KOPT-K1 (cell line): Measurements from ENCODE around the gene SEC14L1.

Experiments used
- H3K27ac ChIP-seq: fragments of 200-600 bp; sonication (generic); 2 replicates; pipeline ENCODE4 v1.5.1; 2016; ENCODE audit warnings: antibody characterized with exemption, mild to moderate bottlenecking, low read depth, low read length; ENCODE audit not compliant: poor library complexity, severe bottlenecking
- H3K36me3 ChIP-seq: fragments of 200-600 bp; sonication (generic); 2 replicates; pipeline ENCODE4 v1.5.1; 2017; ENCODE audit warnings: antibody characterized with exemption, mild to moderate bottlenecking, low read length, moderate library complexity; ENCODE audit not compliant: insufficient read depth
- H3K9me3 ChIP-seq: fragments of 200-600 bp; sonication (generic); 2 replicates; pipeline ENCODE4 v1.5.1; 2017; ENCODE audit warnings: antibody characterized with exemption, low read length, mild to moderate bottlenecking; ENCODE audit not compliant: insufficient read depth, poor library complexity, severe bottlenecking

Gene SEC14L1

DNA sequence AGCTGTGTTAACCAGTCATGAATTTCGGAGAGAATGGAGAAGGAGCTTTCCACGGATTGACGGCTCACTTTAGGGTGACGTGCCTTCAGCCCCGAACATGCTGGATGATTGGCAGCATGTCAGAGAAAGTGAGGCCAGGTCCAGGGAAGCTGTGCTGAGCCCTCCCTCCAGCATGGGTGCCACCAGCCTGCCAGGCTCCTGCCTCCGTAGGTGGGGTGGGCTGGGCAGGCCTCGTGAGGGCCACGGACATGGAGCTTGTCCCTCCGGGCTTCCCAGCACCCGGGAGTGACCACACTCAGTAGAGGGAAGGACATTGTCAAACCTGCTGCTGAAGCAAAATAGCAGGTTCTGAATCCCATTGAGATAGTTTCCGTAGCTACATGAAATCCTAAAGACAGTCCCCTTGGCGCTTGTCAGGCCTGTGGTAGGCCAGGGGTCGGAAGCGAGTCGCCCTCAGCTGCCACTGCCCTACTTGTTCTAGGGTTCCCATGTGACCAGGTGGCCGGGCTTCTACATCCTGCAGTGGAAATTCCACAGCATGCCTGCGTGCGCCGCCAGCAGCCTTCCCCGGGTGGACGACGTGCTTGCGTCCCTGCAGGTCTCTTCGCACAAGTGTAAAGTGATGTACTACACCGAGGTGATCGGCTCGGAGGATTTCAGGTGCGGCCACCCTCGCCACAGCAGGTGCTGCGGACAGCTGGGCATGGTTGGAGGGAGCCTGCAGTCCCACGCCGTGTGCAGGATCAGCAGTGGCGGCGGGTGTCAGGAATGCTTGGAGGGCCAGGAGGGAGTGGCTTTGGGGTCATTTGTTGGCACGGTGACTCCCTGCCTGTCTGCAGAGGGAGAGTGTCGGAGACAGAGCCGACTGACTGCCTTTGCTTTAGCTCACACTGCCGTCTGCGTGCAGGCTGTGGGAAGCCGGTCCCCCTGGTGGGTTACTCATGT lies 72.3 kb downstream of the SEC14L1 start:
- no peak overlapping the region for H3K27ac ChIP-seq
- H3K9me3 ChIP-seq, result no peaks in the 10 kb centered on the region
- H3K36me3 ChIP-seq, result peaks cover 93% of the 10 kb centered on the region

DNA sequence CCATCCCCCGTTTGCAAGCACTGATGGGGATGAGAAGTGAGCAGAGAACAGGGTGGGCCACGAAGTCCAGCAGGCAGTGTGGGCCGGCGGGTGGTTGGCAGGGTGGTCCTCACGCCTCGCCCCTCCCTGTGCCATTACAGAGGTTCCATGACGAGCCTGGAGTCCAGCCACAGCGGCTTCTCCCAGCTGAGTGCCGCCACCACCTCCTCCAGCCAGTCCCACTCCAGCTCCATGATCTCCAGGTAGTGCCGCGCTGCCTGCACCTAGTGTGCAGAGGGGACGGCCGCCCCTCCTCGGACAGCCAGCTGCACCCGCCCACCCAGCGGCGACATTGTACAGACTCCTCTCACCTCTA lies 73.0 kb downstream of the SEC14L1 start:
- no peaks in the 10 kb centered on the region for H3K9me3 ChIP-seq
- H3K36me3 ChIP-seq, result peaks cover 91% of the 10 kb centered on the region
- no peak overlapping the region for H3K27ac ChIP-seq

DNA sequence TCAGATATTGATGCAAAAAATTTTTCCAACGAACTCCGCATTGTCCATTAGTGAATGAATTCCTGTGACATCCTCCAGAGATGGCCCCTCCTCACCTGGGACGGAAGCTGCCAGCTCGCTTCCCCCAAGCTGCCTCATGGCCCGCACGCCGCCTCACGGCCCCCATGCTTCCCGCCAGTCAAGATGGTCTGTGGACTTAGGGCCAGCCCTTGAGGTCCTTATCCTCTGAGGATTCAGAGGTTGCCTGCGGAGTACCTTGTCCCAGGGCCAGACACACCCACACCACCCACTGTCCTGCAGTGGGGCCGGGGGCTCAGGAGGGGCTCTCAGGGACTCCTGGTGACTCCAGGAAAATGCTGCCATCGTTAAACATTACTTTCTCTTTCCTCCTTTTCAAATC lies 73.6 kb downstream of the SEC14L1 start:
- no peak overlapping the region for H3K27ac ChIP-seq
- H3K9me3 ChIP-seq, result no peaks in the 10 kb centered on the region
- peaks cover 88% of the 10 kb centered on the region for H3K36me3 ChIP-seq

DNA sequence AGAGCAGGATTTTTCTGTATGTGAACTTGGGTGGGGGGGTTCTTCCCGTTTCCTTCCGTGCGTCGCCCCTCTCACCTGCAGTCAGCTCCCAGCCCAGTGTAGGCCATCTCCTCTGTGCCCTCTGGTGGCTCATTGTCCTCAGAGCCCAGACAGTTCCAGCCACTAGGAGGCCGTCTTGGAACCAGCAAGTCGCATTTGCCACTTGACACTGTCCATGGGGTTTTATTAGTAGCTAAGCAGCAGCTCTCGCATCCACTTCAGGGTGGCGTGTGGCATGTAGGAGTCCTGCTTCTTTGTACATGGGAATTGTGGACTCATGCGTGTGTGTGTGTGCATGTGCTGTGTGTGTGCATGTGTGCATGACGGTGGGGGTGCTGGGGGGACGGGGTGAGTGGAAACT lies 74.0 kb downstream of the SEC14L1 start:
- Histone ChIP-seq H3K36me3 (peaks cover 84% of the 10 kb centered on the region), H3K27ac (no peak overlapping the region), H3K9me3 (no peaks in the 10 kb centered on the region)

DNA sequence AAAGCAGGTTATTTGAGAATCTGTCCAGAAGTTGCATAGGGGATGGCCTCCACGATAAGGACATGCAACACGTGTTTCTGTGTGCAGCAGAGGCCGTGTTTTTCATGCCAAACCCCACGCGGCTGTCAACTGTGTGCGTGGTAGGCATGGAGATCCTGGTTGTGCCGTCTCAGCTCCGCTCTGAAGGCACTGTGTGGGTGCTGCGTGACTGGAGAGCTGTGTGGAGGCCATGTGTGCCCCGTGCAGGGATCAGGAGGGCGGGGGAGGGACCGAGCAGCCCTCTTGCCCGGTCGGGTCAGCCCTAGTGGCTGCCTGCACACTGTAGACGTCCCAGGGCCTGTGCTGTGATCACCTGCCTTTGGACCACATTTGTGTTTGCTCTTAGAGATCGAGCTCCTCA lies 74.5 kb downstream of the SEC14L1 start:
- Histone ChIP-seq H3K9me3 (no peaks in the 10 kb centered on the region), H3K36me3 (peaks cover 79% of the 10 kb centered on the region), H3K27ac (no peak overlapping the region)

DNA sequence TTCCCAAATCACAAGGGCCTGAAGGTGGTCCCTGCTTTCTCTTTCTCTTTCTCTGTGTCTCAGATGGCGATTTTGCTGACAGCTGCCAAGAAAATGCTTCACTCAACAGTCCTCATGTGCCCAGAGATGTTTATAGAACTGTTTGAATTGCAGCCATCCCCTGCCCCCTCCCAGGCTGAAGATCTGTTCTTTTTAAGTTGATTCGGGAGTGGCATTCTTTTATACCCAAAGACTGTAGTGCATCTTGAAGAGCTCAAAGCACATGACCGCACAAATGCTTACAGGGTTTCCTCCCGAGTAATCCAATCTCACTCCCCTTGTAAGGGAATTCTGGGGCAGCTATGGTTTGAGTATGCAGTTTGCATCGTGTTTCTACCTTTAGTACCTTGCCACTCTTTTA lies 75.7 kb downstream of the SEC14L1 start:
- no peaks in the 10 kb centered on the region for H3K9me3 ChIP-seq
- H3K27ac ChIP-seq, result no peak overlapping the region
- peaks cover 67% of the 10 kb centered on the region for H3K36me3 ChIP-seq

DNA sequence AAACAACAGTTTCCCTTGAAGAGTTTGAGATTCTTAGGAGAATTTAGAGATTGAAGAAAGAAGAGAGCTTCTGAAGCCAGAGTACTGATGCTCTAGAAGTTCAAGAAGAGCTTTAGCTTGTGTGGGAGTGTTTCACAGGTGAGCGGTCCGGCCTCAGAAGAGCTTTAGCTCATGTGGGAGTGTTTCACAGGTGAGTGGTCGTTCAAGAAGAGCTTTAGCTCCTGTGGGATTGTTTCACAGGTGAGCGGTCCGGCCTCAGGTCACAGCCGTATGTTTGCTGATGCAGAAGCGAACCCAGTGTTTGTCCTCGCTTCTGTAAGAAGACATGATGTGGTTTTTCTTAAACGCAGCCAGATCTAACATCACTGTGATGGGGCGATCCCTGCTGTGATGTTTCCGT lies 76.4 kb downstream of the SEC14L1 start:
- H3K9me3 ChIP-seq, result no peaks in the 10 kb centered on the region
- peaks cover 60% of the 10 kb centered on the region for H3K36me3 ChIP-seq

DNA sequence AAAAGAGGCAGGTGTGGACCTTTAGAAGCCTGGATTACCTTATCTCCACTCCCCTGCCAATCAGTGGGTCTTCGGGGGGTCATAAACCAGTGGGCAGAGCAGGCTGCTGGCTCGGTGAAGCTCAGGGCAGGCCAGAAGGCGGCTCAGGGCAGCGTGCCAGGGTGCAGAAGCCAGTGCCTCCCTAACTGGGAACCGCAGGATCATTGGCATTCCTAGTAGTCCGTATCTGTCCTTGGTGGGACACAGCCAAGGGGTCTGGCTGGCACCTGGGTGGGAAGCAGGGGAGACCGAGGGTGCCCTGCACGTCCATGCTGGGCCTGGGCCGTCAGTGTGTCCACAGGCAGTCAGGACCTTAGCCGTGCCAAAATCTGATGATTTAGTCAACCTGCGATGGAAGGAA lies 76.8 kb downstream of the SEC14L1 start:
- no peak overlapping the region for H3K27ac ChIP-seq
- H3K36me3 ChIP-seq, result peaks cover 56% of the 10 kb centered on the region
- H3K9me3 ChIP-seq, result no peaks in the 10 kb centered on the region

More for the DNA sequence above, 76.4 kb downstream of the SEC14L1 start:
- H3K27ac ChIP-seq, result no peak overlapping the region

DNA sequence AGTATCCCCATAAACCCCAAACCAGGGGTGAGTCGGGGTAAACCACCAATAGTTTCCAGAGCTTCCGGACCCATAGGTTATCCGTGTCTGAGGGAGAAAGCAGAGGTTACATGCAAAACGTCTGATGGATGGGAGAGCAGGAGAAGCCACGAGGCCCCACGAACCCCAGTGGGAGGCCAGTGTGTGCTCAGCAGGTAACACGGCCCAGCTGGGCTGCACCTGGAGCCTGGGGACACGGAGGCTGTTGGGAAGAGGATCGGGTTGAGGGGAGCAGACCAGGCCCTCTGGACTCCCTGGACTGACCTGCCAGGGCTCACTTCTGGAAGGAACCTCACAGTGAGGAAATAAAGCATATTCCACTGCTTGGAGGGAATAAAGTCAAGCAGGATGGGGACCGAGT lies 78.1 kb downstream of the SEC14L1 start:
- H3K27ac ChIP-seq, result no peak overlapping the region
- H3K9me3 ChIP-seq, result no peaks in the 10 kb centered on the region
- H3K36me3 ChIP-seq, result peaks cover 43% of the 10 kb centered on the region

DNA sequence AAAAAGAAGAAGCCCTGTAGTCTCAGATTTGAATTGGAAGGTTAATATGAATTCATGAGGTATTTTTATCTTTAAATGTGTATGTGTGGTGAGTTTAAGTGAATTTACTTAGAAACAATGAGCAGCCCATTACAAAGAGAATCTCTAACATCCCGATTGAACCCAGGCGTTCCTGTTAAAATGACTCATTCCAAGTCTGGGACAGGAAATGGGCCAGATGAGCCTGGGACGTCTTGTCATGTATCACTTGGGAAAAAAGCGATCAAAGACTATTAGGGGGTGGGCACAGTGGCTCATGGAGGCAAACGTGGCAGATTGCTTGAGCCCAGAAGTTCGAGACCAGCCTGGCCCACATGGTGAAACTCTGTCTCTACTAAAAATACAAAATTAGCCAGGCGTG lies 81.6 kb downstream of the SEC14L1 start:
- Histone ChIP-seq H3K27ac (no peak overlapping the region), H3K9me3 (peaks cover 10% of the 10 kb centered on the region), H3K36me3 (peaks cover 15% of the 10 kb centered on the region)

DNA sequence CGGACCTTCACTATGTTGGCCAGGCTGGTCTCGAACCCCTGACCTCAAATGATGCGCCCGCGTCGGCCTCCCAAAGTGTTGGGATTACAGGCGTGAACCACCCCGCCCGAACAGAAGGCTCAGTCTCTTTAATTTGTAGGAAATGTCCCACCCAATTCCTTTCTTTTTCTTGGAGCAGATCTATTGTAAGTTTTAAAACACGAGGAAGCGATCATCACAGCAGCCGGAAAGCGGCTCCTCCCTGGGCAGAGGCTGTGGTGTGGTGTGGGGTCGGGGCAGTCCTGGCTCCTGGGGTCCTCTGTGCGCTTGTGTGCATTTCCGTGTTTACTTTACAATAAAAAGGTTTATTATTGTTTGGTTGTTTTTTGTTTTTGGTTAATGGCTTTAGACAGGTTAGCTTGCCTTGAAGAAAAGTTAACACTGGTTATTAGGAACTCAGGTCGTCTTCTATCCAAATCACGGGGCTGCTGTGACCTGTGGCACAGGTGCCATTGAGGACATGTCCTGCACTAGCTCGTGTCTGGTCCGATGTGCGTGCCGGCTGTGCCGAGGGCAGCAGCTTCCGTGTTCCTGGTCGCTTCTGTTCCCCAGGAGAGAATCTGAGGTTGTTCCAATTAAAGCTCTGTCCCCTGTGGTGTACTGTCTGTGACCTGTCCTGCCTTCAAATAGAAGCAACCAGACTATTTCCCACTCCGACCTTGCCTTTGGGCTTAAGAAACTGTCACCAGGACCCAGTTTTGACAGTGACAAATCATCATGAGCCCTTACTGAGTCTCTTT lies 83.1 kb downstream of the SEC14L1 start:
- Histone ChIP-seq H3K36me3 (0 out of 2 replicates have a peak, but pooled peaks cover 3% of the 10 kb centered on the region), H3K9me3 (peaks cover 10% of the 10 kb centered on the region), H3K27ac (no peak overlapping the region)

DNA sequence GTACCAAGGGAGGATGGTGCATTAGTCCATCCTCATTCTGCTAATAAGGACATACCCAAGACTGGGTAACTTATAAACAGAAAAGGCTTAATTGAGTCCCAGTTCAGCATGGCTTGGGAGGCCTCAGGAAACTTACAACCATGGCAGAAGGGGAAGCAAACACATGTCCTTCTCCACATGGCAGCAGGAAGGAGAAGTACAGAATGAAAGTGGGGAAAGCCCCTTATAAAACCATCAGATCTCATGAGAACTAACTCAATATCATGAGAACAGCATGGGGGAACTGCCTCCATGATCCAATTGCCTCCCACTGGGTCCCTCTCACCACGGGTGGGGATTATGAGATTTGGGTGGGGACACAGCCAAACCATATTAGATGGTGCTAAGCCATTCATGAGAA lies 84.5 kb downstream of the SEC14L1 start:
- Histone ChIP-seq H3K27ac (no peak overlapping the region), H3K36me3 (no peaks in the 10 kb centered on the region), H3K9me3 (peaks cover 10% of the 10 kb centered on the region)

DNA sequence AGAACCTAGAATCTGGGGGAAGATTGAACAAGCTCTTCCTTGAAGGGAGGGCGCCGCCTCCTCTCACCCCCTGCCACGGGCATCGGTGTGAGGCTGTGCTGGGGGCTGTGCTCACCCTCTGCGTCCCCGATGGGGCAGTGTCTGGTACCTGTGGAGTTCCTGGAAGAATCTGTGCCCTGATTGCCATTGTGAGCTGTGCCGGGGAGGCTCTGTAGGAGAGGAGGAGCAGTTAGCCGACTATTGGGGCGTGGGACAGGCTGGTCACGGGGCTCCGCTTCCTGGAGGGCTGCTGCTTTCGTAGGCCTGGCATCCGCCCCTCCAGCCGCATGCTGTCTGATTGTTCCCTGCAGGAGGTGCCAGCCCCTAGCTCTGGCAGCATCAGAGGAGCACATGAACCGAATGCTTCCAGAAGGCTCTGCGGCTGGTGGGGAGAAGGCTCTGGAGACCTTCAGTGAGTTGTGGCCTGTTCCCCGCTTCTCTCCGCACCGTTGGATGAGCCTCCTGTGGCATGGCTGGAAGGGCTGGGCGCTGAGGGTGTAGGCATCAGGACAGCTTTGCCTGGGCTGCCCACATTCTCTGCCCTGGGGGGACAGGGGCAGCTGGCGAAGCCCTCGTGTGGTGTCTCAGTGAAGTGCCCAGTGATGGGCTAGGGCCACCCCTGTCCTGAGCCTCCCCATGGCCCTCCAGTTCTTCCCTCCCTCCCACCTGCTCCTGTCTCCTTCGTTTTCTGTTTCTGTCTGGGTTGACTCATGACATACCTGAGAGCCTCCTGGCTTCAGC lies 86.9 kb downstream of the SEC14L1 start:
- peaks cover 10% of the 10 kb centered on the region for H3K9me3 ChIP-seq
- H3K27ac ChIP-seq, result no peak overlapping the region

DNA sequence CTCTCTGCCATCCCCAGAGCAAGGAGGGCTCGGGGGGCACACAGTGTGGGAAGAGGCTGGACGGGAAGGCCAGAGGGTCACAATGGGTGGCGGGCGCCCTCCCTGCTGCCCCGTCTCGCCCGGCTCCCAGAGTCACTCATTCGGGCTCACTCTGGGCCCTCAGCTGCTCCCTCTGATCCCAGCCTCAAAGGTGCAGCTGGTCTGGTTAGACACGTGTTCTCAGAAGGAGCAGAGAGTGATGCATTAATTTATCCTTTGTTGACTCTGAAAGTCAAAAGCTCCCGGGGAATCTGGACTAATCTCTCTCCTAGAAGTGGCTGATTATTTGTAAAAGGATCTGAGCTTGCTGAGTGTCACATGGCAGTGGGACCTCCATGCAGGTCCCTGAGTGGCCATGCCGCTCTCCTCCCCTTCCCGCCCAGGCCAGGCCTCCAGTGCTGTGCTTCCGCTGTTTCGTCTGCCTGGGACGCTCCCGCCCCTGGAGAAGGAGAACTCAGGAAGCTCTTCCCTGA lies 87.5 kb downstream of the SEC14L1 start:
- Histone ChIP-seq H3K36me3 (no peaks in the 10 kb centered on the region), H3K27ac (no peak overlapping the region), H3K9me3 (peaks cover 10% of the 10 kb centered on the region)

More for the DNA sequence above, 86.9 kb downstream of the SEC14L1 start:
- no peaks in the 10 kb centered on the region for H3K36me3 ChIP-seq

DNA sequence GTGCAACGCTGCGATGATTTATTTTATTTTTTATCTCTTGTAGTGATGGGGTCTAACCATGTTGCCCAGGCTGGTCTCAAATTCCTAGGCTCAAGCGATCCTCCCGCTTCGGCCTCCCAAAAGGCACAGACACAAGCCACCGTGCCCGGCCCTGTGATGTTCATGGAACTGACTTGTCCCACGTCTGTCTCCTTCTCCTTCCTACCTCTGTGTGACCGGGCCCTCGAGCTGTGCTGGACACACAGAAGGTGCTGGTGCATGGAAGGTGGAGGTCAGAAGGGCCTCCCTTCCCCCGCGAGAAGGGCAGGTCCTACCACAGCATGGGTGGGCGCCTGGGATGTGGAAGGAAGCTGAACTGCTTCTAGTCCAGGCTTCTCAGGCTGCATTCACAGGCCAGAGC lies 88.0 kb downstream of the SEC14L1 start:
- Histone ChIP-seq H3K9me3 (peaks cover 10% of the 10 kb centered on the region), H3K27ac (no peak overlapping the region), H3K36me3 (no peaks in the 10 kb centered on the region)
